ENCODE results near the gene AEN. TPM values are rescaled to one million over a fixed set of nuclear protein-coding genes. Genes with fewer than 3 reads are reported as not detected.
A peak's percentile ranks its signal among the peaks of the same experiment; 100 is the strongest.

AEN gene
- total RNA-seq, 1 experiment from 2014 or later: 183 TPM

DNA sequence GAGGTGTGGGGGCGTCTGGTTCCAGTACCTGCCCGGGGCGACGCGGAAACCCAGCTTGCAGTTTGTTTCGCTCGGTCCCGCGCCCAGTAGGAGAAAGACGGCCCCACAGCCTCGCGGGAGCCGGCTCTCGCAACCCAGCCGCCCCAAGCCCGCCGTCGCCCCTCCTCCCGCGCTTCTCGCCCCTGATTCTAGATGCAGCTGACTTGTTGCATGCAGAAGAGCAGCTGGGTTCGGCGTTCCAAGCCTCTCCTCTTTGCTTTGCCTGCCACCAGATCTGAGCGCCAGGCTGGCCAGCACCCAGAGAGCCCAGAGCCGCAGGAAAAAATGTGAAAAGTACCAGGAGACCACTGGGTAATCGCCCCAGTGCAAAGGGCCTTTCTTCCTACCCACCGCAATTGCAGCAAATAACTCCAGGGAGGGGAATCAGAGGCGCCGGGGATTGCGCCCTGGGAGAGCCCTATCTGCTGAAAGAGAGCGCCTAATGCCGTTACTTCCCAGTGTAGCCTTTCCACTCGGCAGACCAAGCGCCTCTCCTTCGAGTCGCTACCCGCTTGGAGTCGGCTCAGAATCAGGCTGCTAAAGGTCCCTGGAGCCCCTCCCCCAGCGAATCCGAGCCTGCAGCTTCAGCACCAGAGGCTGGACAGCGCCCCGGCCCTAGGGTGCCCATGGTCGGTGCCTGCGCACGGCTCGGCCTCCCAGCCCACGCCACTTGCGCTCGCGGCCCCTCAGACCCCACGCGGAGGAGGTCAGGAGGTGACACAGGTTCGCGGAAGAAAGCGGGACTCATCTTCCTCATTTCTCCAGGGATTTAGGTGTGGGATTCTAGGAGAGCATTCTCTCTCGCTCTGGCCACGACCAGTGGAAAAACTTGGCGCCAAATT, 15.7 kb upstream of the AEN start:
- peaks cover 81% of the 10 kb centered on the region for H3K27me3 Mint-ChIP-seq (ENCODE audit: low read depth)
- no peak overlapping the region for H3K27ac Mint-ChIP-seq
- H3K9me3 Mint-ChIP-seq: no peaks in the 10 kb centered on the region
- peak; percentile 51 for ATAC-seq
- no peaks in the 10 kb centered on the region for H3K36me3 Mint-ChIP-seq
- ChIA-PET POLR2A (interaction anchor here (0.5 to 0.6 kb wide), 2 partner anchors 123 to 603 kb away, joined by 3 to 6 read pairs; no protein-coding TSS in a partner anchor), CTCF (interaction anchor here (1.1 to 1.5 kb wide), 2 partner anchors 8 to 117 kb away, joined by 5 to 13 read pairs; no protein-coding TSS in a partner anchor)
- peaks cover 61% of the 10 kb centered on the region for H3K4me1 Mint-ChIP-seq
- peak; percentile 85 for DNase-seq (ENCODE audit: low spot score)
- H3K4me3 Mint-ChIP-seq: peak overlapping the region; percentile 71
- TF ChIP-seq FOXP4 (CRISPR knock-in tag; IDR thresholded peaks at IDR 0.05) (peak; percentile 98), SMAD3 (CRISPR knock-in tag; IDR thresholded peaks at IDR 0.05; ENCODE audit: borderline replicate concordance) (peak; percentile 86), FOXJ3 (CRISPR knock-in tag; IDR thresholded peaks at IDR 0.05; ENCODE audit: borderline replicate concordance) (0 out of 2 replicates have a peak, but pooled peaks have one; percentile 37), TEAD1 (CRISPR knock-in tag; IDR thresholded peaks at IDR 0.05) (peak; percentile 94), IRF2 (CRISPR knock-in tag; IDR thresholded peaks at IDR 0.05; ENCODE audit: borderline replicate concordance, low read depth) (peak; percentile 73; the same call in 1 of the 2 replicates), ATF1 (CRISPR knock-in tag; IDR thresholded peaks at IDR 0.05) (peak; percentile 91; the same call in 1 of the 2 replicates), OVOL2 (CRISPR knock-in tag; IDR thresholded peaks at IDR 0.05; ENCODE audit: borderline replicate concordance) (no peak), SMAD4 (CRISPR knock-in tag; IDR thresholded peaks at IDR 0.05) (peak; percentile 94; the same call in 1 of the 2 replicates), USF2 (CRISPR knock-in tag; IDR thresholded peaks at IDR 0.05) (0 out of 2 replicates have a peak, but pooled peaks have one; percentile 40), SOX15 (CRISPR knock-in tag; IDR thresholded peaks at IDR 0.05) (no peak), ZNF263 (CRISPR knock-in tag; IDR thresholded peaks at IDR 0.05; ENCODE audit: low read depth) (peak; percentile 83), NFYB (CRISPR knock-in tag; conservative IDR thresholded peaks at IDR 0.05; ENCODE audit: low read depth) (peak; percentile 37; the same call in 1 of the 2 replicates), ZNF232 (CRISPR knock-in tag; IDR thresholded peaks at IDR 0.05) (peak; percentile 94), NR3C1 (CRISPR knock-in tag; conservative IDR thresholded peaks at IDR 0.05; ENCODE audit: low read depth) (no peak), PRDM15 (CRISPR knock-in tag; IDR thresholded peaks at IDR 0.05) (no peak), ATF3 (CRISPR knock-in tag; conservative IDR thresholded peaks at IDR 0.05) (no peak), E2F5 (CRISPR knock-in tag; IDR thresholded peaks at IDR 0.05) (peak; percentile 80), ZNF423 (CRISPR knock-in tag; IDR thresholded peaks at IDR 0.05) (peak; percentile 97)
- TF ChIP-seq, protein P1, sequence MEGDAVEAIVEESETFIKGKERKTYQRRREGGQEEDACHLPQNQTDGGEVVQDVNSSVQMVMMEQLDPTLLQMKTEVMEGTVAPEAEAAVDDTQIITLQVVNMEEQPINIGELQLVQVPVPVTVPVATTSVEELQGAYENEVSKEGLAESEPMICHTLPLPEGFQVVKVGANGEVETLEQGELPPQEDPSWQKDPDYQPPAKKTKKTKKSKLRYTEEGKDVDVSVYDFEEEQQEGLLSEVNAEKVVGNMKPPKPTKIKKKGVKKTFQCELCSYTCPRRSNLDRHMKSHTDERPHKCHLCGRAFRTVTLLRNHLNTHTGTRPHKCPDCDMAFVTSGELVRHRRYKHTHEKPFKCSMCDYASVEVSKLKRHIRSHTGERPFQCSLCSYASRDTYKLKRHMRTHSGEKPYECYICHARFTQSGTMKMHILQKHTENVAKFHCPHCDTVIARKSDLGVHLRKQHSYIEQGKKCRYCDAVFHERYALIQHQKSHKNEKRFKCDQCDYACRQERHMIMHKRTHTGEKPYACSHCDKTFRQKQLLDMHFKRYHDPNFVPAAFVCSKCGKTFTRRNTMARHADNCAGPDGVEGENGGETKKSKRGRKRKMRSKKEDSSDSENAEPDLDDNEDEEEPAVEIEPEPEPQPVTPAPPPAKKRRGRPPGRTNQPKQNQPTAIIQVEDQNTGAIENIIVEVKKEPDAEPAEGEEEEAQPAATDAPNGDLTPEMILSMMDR (IDR thresholded peaks at IDR 0.05): no peak
- TF ChIP-seq, protein P2, sequence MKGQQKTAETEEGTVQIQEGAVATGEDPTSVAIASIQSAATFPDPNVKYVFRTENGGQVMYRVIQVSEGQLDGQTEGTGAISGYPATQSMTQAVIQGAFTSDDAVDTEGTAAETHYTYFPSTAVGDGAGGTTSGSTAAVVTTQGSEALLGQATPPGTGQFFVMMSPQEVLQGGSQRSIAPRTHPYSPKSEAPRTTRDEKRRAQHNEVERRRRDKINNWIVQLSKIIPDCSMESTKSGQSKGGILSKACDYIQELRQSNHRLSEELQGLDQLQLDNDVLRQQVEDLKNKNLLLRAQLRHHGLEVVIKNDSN (CRISPR knock-in tag; IDR thresholded peaks at IDR 0.05): peak; percentile 75
- TF ChIP-seq, protein P3, sequence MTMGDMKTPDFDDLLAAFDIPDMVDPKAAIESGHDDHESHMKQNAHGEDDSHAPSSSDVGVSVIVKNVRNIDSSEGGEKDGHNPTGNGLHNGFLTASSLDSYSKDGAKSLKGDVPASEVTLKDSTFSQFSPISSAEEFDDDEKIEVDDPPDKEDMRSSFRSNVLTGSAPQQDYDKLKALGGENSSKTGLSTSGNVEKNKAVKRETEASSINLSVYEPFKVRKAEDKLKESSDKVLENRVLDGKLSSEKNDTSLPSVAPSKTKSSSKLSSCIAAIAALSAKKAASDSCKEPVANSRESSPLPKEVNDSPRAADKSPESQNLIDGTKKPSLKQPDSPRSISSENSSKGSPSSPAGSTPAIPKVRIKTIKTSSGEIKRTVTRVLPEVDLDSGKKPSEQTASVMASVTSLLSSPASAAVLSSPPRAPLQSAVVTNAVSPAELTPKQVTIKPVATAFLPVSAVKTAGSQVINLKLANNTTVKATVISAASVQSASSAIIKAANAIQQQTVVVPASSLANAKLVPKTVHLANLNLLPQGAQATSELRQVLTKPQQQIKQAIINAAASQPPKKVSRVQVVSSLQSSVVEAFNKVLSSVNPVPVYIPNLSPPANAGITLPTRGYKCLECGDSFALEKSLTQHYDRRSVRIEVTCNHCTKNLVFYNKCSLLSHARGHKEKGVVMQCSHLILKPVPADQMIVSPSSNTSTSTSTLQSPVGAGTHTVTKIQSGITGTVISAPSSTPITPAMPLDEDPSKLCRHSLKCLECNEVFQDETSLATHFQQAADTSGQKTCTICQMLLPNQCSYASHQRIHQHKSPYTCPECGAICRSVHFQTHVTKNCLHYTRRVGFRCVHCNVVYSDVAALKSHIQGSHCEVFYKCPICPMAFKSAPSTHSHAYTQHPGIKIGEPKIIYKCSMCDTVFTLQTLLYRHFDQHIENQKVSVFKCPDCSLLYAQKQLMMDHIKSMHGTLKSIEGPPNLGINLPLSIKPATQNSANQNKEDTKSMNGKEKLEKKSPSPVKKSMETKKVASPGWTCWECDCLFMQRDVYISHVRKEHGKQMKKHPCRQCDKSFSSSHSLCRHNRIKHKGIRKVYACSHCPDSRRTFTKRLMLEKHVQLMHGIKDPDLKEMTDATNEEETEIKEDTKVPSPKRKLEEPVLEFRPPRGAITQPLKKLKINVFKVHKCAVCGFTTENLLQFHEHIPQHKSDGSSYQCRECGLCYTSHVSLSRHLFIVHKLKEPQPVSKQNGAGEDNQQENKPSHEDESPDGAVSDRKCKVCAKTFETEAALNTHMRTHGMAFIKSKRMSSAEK (CRISPR knock-in tag; IDR thresholded peaks at IDR 0.05; ENCODE audit: borderline replicate concordance): no peak
